Measurements from ENCODE around the gene FGD5. TPM values are rescaled to one million over a fixed set of nuclear protein-coding genes. Genes with fewer than 3 reads are reported as not detected.

The FGD5 gene
- total and polyA plus RNA-seq, 3 donors from 2014 or later = 14.4 to 17.8 (median 15.6) TPM

DNA sequence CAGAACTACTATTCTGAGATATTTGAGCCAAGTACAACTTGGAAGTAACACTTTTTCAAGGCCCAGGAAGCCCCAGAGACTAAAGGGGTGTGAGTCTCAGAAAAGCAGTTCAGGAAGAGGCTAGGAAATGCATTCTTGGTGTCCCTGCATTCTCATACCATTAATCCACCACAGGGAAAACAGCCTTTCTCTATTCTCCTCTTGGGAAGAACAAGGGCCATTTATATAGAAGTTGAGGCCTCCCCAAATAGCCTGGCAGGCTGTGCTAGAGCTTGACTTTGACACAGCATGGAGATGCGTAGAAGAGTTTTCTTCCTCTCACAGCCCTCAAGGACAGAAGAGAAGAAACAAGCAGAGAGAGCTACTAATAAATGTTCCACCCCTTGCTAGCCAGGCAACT is 123.1 kb downstream of the FGD5 start:
- intact Hi-C loops (cut with DNase I; ENCODE audit: low total_unique reads) = no loop called here
- Histone ChIP-seq H3K9me3 (no peaks in the 10 kb centered on the region), H3K4me3 (no peak overlapping the region), H3K36me3 (ENCODE audit: low read depth, missing control alignments) (no peaks in the 10 kb centered on the region), H3K27ac (no peak overlapping the region), H3K27me3 (no peaks in the 10 kb centered on the region), H3K4me1 (peaks cover 13% of the 10 kb centered on the region)
- DNase-seq = no peak
- WGBS, 2 donors = 33 to 39% methylated on average over 1 of the region's 1 CpG
- TF ChIP-seq, protein P1, sequence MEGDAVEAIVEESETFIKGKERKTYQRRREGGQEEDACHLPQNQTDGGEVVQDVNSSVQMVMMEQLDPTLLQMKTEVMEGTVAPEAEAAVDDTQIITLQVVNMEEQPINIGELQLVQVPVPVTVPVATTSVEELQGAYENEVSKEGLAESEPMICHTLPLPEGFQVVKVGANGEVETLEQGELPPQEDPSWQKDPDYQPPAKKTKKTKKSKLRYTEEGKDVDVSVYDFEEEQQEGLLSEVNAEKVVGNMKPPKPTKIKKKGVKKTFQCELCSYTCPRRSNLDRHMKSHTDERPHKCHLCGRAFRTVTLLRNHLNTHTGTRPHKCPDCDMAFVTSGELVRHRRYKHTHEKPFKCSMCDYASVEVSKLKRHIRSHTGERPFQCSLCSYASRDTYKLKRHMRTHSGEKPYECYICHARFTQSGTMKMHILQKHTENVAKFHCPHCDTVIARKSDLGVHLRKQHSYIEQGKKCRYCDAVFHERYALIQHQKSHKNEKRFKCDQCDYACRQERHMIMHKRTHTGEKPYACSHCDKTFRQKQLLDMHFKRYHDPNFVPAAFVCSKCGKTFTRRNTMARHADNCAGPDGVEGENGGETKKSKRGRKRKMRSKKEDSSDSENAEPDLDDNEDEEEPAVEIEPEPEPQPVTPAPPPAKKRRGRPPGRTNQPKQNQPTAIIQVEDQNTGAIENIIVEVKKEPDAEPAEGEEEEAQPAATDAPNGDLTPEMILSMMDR (IDR thresholded peaks at IDR 0.05) = no peak
- TF ChIP-seq POLR2A (IDR thresholded peaks at IDR 0.05) = no peak

DNA sequence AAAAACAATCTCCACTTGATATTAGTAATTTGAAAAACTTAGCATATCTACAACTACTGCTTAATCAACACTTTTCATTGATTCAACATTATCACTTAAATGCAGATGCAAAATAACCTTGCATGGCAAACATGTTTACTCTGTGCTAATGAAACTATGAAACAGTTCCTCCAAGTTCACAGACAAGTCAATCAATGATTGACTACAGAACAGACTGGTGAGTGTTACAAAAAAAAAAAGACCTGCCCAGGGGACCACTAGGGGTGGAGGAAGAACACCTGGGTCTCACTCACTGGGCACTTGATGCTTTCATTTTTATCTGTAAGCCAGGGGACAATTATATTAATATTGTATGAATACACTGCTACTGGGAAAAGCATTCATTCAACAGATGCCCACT is 124.3 kb downstream of the FGD5 start:
- H3K36me3 ChIP-seq (ENCODE audit: low read depth, missing control alignments) = no peaks in the 10 kb centered on the region
- peaks cover 13% of the 10 kb centered on the region for H3K4me1 ChIP-seq
- intact Hi-C loops (cut with DNase I; ENCODE audit: low total_unique reads) = no loop called here
- no peaks in the 10 kb centered on the region for H3K27me3 ChIP-seq
- no peak overlapping the region for H3K4me3 ChIP-seq
- TF ChIP-seq POLR2A (IDR thresholded peaks at IDR 0.05) = no peak
- TF ChIP-seq, protein P1 (IDR thresholded peaks at IDR 0.05) = no peak
- no peak for DNase-seq
- H3K27ac ChIP-seq = no peak overlapping the region
- H3K9me3 ChIP-seq = no peaks in the 10 kb centered on the region

DNA sequence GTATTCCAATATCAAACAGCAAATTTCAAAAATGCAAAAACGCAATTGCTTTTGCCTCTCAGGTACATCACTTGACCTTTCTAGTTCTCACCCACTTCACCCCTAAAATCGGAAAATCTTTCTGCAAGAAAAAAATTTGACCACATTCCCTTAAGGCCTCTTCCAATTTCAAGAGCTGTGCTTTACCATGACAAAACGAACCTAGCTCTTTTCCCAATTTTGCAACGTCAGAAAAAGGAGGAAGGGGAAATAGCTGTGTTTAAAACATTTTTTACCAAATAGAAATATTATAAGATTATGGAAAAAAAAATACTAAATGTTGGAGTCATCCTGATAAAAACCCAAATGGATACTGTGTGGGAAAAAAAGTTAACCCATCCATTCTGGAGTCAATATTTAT is 127.5 kb downstream of the FGD5 start:
- Histone ChIP-seq H3K27me3 (no peaks in the 10 kb centered on the region), H3K36me3 (ENCODE audit: low read depth, missing control alignments) (no peaks in the 10 kb centered on the region), H3K9me3 (no peaks in the 10 kb centered on the region), H3K27ac (peak overlapping the region in 1 of 2 donors; percentile 99), H3K4me3 (peak overlapping the region; percentile 93 to 94), H3K4me1 (peaks cover 21% of the 10 kb centered on the region)
- no peak for DNase-seq
- TF ChIP-seq POLR2A (IDR thresholded peaks at IDR 0.05) = no peak
- TF ChIP-seq, protein P1 (IDR thresholded peaks at IDR 0.05) = no peak
- intact Hi-C loops (cut with DNase I; ENCODE audit: low total_unique reads) = no loop called here
- whole genome bisulfite sequencing, 2 donors = 21 to 22% methylated on average over 4 of the region's 4 CpGs

DNA sequence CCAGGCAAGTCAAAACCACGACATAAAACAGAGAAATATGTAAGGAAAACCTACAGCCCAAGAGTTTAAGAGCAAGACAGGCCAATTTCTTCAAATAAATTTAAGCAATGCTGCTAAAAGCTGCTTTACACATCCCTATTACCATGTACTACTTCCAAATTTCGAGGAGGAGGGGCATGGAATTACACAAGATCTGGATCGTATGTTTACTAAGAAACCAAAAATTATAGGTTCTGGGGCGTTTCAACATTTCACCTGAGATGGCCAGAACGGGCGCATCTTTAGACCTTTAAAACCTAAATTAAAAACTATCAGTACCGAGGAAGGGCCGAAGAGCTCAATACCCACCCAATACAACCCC is 128.0 kb downstream of the FGD5 start:
- H3K4me3 ChIP-seq = peak overlapping the region; percentile 93 to 94
- no peak for DNase-seq
- intact Hi-C loops (cut with DNase I; ENCODE audit: low total_unique reads) = no loop called here
- peak overlapping the region; percentile 87 to 99 for H3K27ac ChIP-seq
- no peaks in the 10 kb centered on the region for H3K27me3 ChIP-seq
- H3K9me3 ChIP-seq = no peaks in the 10 kb centered on the region
- no peaks in the 10 kb centered on the region for H3K36me3 ChIP-seq (ENCODE audit: low read depth, missing control alignments)
- peaks cover 21% of the 10 kb centered on the region for H3K4me1 ChIP-seq
- 2 to 3% methylated on average over 8 of the region's 8 CpGs for WGBS, 2 donors
- TF ChIP-seq, protein P1 (IDR thresholded peaks at IDR 0.05) = no peak
- TF ChIP-seq POLR2A (IDR thresholded peaks at IDR 0.05) = no peak

DNA sequence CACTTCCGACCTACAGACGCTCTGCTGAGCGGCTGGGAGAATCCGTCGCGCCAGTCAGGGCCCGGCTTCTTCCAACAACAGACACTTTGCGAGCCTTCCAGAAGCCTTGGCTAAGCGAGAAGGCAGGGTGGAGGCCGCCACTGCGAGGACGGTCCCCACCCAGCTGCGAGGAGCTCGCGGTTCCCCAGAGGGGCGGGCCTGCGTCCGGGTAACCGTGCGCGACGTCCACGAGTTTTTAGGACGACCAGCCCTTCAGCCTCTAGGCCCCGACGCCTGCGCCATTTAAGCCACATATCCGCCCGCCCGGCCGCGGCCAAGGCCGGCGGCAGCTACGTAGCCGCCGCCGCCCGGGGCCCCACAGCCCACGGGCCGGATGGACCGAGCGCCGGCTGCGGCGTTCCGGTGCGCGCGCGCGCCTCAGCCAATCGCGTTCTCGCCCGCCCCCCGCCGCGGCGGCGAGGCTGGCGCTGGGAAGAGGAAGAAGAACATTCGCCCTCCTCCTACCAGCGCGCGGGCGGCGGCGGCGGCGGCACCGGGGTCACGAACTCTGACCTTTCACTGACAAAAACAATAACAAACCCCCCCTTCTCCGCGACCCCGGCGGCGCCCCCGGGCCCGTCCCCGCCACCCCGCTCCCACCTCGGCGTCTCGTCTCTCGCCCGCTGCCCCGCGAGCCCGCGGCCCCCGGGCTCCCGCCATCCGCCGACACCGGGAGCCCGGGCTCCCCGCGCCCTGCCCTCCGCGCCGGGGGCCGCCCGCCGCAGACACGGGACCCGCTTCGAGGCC is 128.5 kb downstream of the FGD5 start, which contains the start of gene NR2C2:
TSS of gene NR2C2 (plus strand) at position 484 of the 786 bp plus-strand sequence. CDS start 56,332 bp downstream, outside the sequence.
- Histone ChIP-seq H3K4me1 (peaks cover 15% of the 10 kb centered on the region), H3K9me3 (no peaks in the 10 kb centered on the region), H3K27ac (peak within 1 kb of the TSS; percentile 98 to 99), H3K36me3 (ENCODE audit: low read depth, missing control alignments) (no peaks in the 10 kb centered on the region), H3K27me3 (no peaks in the 10 kb centered on the region), H3K4me3 (peak within 1 kb of the TSS; percentile 93 to 94)
- intact Hi-C loops (cut with DNase I; ENCODE audit: low total_unique reads) = no loop called here
- DNase-seq = peak; percentile 90
- WGBS, 2 donors = 0 to 1% methylated on average over 26 to 100 of the region's 108 CpGs
- TF ChIP-seq, protein P1 (IDR thresholded peaks at IDR 0.05) = no peak
- no peak for TF ChIP-seq POLR2A (IDR thresholded peaks at IDR 0.05)
